Endothelial cell of umbilical vein (primary cell): ENCODE results near the gene GPRC5D. TPM values are rescaled to one million over a fixed set of nuclear protein-coding genes. Genes with fewer than 3 reads are reported as not detected.

ENCODE experiments used
- BruUV-seq: library from RNA; stranded (reverse); fragments of 400-500 nt; replicated peaks from 2 replicates; lab custom pipeline; 2021; lab: Mats Ljungman, UMichigan
- CTCF ChIA-PET: fragments of 300-600, 350-600 bp; sonication (Branson Sonifier 250); formaldehyde crosslinking; loops from one replicate; lab custom pipeline; 2021; ENCODE audit warnings: antibody characterized with exemption, inconsistent platforms; lab: Charles Lee
- POLR2A ChIA-PET: fragments of 300-600, 350-600 bp; sonication (Branson Sonifier 250); formaldehyde crosslinking; loops from one replicate; lab custom pipeline; 2021; ENCODE audit warnings: antibody characterized with exemption, inconsistent platforms; lab: Charles Lee
- DNase-seq: peaks from one replicate; pipeline ENCODE4 v3.0.0-alpha.2; 2011; ENCODE audit warnings: low read depth, low spot score
- FAIRE-seq: peaks from 2 replicates; lab custom pipeline; 2011; peaks lifted over from hg19 to GRCh38; lab: Jason Lieb, UNC
- H2AFZ ChIP-seq: 2 replicates; pipeline ENCODE4 v1.6.0; 2012; ENCODE audit warnings: low read depth, low read length, control low read depth, inconsistent platforms
- H3K27ac ChIP-seq: 2 replicates; pipeline ENCODE4 v1.5.1; 2011; ENCODE audit warnings: low read depth, mild to moderate bottlenecking, control low read depth, low read length, moderate library complexity; ENCODE audit not compliant: insufficient read depth
- H3K27me3 ChIP-seq, 2 experiments: 2 replicates each; pipeline versions ENCODE4 v1.6.0 to v1.6.1; 2011; ENCODE audit warnings: low read length in 2 of 2, mixed read lengths in 1 of 2; ENCODE audit not compliant: control insufficient read depth in 2 of 2, insufficient read depth in 2 of 2
- H3K36me3 ChIP-seq, 2 experiments: 2 replicates in 1 of 2; 3 replicates in 1 of 2; pipeline ENCODE4 v1.5.1; 2011; ENCODE audit warnings: low read length in 2 of 2, mild to moderate bottlenecking in 1 of 2, moderate library complexity in 1 of 2; ENCODE audit not compliant: control insufficient read depth in 2 of 2, insufficient read depth in 2 of 2; ENCODE audit errors: extremely low read depth in 1 of 2
- H3K4me1 ChIP-seq: 3 replicates; pipeline ENCODE4 v1.5.1; 2011; ENCODE audit warnings: mild to moderate bottlenecking, low read length; ENCODE audit not compliant: control insufficient read depth, insufficient read depth; ENCODE audit errors: extremely low read depth
- H3K4me2 ChIP-seq: 2 replicates; pipeline ENCODE4 v1.6.1; 2011; ENCODE audit warnings: low read length, control low read depth, mixed read lengths; ENCODE audit not compliant: insufficient read depth
- H3K4me3 ChIP-seq, 3 experiments: fragments of 200-600 bp in 1 of 3; sonication (generic), shearing (Covaris generic) in 1 of 3; replicated peaks in 1 of 3; 2 replicates each; pipeline ENCODE4 v1.5.1; 2011 to 2016; ENCODE audit warnings: control low read depth in 3 of 3, low read length in 3 of 3, mild to moderate bottlenecking in 2 of 3, inconsistent platforms in 1 of 3, low read depth in 1 of 3, moderate library complexity in 1 of 3; ENCODE audit not compliant: insufficient read depth in 1 of 3
- H3K79me2 ChIP-seq: 2 replicates; pipeline ENCODE4 v1.6.0; 2012; ENCODE audit warnings: low read length, inconsistent platforms; ENCODE audit not compliant: control insufficient read depth, insufficient read depth
- H3K9ac ChIP-seq: replicated peaks from 2 replicates; pipeline ENCODE3; 2011; ENCODE audit warnings: low read length, control low read depth; ENCODE audit not compliant: insufficient read depth; ENCODE audit errors: extremely low read depth
- H3K9me1 ChIP-seq: replicated peaks from 3 replicates; pipeline ENCODE4 v1.6.0; 2011; ENCODE audit warnings: mild to moderate bottlenecking, low read length; ENCODE audit not compliant: control insufficient read depth, insufficient read depth; ENCODE audit errors: extremely low read depth
- H3K9me3 ChIP-seq: replicated peaks from 2 replicates; pipeline ENCODE4 v1.5.1; 2012; ENCODE audit warnings: low read length, inconsistent platforms; ENCODE audit not compliant: control insufficient read depth, insufficient read depth
- H4K20me1 ChIP-seq: replicated peaks from 2 replicates; pipeline ENCODE3; 2011; ENCODE audit warnings: mild to moderate bottlenecking, low read length; ENCODE audit not compliant: control insufficient read depth, insufficient read depth; ENCODE audit errors: extremely low read depth
- EZH2 ChIP-seq: IDR thresholded peaks from 2 replicates; pipeline ENCODE4 v1.6.1; 2012; ENCODE audit warnings: borderline replicate concordance, low read depth, mild to moderate bottlenecking, moderate library complexity, low read length, inconsistent platforms; ENCODE audit not compliant: severe bottlenecking
- FOS ChIP-seq: IDR thresholded peaks from 2 replicates; pipeline ENCODE4 v1.6.1; 2011; ENCODE audit warnings: mild to moderate bottlenecking, low read length, moderate library complexity, borderline replicate concordance; ENCODE audit not compliant: insufficient read depth
- GATA2 ChIP-seq: IDR thresholded peaks from 2 replicates; pipeline ENCODE4 v1.7.0; 2011; ENCODE audit warnings: low read depth, mild to moderate bottlenecking, moderate library complexity, mixed read lengths, low read length; ENCODE audit not compliant: insufficient read length, insufficient read depth
- JUN ChIP-seq: IDR thresholded peaks from 2 replicates; pipeline ENCODE4 v1.6.1; 2011; ENCODE audit warnings: borderline replicate concordance, low read depth; ENCODE audit not compliant: insufficient read length, insufficient read depth
- MAX ChIP-seq: IDR thresholded peaks from 2 replicates; pipeline ENCODE4 v1.6.1; 2011; ENCODE audit not compliant: insufficient read depth, insufficient read length
- MYC ChIP-seq: IDR thresholded peaks from one replicate; pipeline ENCODE4 v1.6.1; 2011; ENCODE audit warnings: mild to moderate bottlenecking, low read depth, low read length
- POLR2A ChIP-seq: IDR thresholded peaks from 2 replicates; pipeline ENCODE4 v1.6.1; 2012; ENCODE audit warnings: low read depth, mild to moderate bottlenecking, control low read depth, low read length
- POLR2AphosphoS5 ChIP-seq: IDR thresholded peaks from 2 replicates; pipeline ENCODE4 v1.6.1; 2012; ENCODE audit warnings: low read depth, mild to moderate bottlenecking, control low read depth, low read length, moderate library complexity; ENCODE audit not compliant: insufficient read depth
- dilution Hi-C: fragments of 300-500 bp; cut with MboI; formaldehyde crosslinking; loops from one replicate; pipeline ENCODE4 v1.15.0; 2019; ENCODE audit warnings: low sequenced_read_pairs; ENCODE audit not compliant: extremely low pct_ligation_motif_present
- intact Hi-C: fragments of 100-400 bp; cut with micrococcal nuclease; formaldehyde crosslinking; loops from one replicate; pipeline ENCODE4 v1.10.0; 2022
- polyA plus RNA-seq, 4 experiments: library from polyadenylated mRNA; depleted of rRNA in 3 of 4; stranded (reverse) in 3 of 4; unstranded in 1 of 4; fragments of >200 nt; gene quantifications; 2 replicates each; pipeline versions ENCODE4 v1.2.1 to v1.2.3, GENCODE V29; 2011 to 2012; ENCODE audit warnings: missing spikeins in 1 of 4
- total RNA-seq: library from RNA; stranded (reverse); gene quantifications from 2 replicates; pipeline ENCODE4 v1.2.3, GENCODE V29; 2021
- TF ChIP-seq, protein P1 (sequence below), 2 donors: IDR thresholded peaks; 1 replicate in 1 of 2; 2 replicates in 1 of 2; pipeline ENCODE4 v1.5.1; 2011; ENCODE audit warnings: low read length in 2 of 2, mild to moderate bottlenecking in 2 of 2, moderate library complexity in 2 of 2, control low read depth in 1 of 2, inconsistent platforms in 1 of 2, low read depth in 1 of 2; ENCODE audit not compliant: insufficient read depth in 1 of 2; ENCODE audit errors: extremely low read depth in 1 of 2

Gene GPRC5D
- total and polyA plus RNA-seq, 2 donors (not counting 3 experiments of a cell fraction or from before 2014, with no cell fraction given): not detected

DNA sequence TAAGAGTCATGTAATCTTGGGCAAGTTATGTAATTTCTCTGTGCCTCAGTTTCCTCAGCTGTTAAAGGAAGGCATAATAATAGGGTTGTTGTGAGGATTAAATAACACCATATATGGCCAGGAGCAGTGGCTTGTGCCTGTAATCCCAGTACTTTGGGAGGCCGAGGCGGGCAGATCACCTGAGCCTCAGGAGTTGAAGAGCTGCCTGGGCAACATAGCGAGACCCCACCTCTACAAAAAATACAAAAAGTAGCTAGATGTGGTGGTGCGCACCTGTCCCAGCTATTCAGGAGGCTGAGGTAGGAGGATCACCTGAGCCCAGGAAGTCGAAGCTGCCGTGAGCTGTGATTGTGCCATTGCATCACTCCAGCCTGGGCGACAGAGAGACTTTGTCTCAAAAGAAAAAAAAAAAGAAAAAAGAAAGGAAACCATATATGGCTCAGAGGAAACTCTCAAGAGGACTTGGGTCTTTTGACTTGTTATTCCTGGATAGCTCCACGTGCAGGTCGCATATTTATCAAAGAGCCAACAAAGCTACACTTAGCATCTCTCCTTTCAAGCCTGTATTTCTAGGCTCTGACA lies 53.7 kb downstream of the GPRC5D start:
- no TSS peak for BruUV-seq
- no peak overlapping the region for H3K4me2 ChIP-seq
- dilution Hi-C loops: no loop called here

More for the DNA sequence above, 53.7 kb downstream of the GPRC5D start:
- no peak for DNase-seq
- Histone ChIP-seq H3K36me3 (no peaks in the 10 kb centered on the region), H2AFZ (no peak overlapping the region), H3K4me3 (no peak overlapping the region), H4K20me1 (no peaks in the 10 kb centered on the region), H3K9me3 (no peaks in the 10 kb centered on the region), H3K9me1 (no peaks in the 10 kb centered on the region), H3K9ac (no peak overlapping the region), H3K4me1 (peaks cover 39% of the 10 kb centered on the region), H3K79me2 (peaks cover 13% of the 10 kb centered on the region), H3K27me3 (no peaks in the 10 kb centered on the region), H3K27ac (peak overlapping the region; percentile 91)
- TF ChIP-seq JUN (no peak), FOS (no peak), POLR2AphosphoS5 (no peak), POLR2A (no peak), MAX (no peak), GATA2 (no peak), EZH2 (no peak), MYC (no peak)
- TF ChIP-seq, protein P1, sequence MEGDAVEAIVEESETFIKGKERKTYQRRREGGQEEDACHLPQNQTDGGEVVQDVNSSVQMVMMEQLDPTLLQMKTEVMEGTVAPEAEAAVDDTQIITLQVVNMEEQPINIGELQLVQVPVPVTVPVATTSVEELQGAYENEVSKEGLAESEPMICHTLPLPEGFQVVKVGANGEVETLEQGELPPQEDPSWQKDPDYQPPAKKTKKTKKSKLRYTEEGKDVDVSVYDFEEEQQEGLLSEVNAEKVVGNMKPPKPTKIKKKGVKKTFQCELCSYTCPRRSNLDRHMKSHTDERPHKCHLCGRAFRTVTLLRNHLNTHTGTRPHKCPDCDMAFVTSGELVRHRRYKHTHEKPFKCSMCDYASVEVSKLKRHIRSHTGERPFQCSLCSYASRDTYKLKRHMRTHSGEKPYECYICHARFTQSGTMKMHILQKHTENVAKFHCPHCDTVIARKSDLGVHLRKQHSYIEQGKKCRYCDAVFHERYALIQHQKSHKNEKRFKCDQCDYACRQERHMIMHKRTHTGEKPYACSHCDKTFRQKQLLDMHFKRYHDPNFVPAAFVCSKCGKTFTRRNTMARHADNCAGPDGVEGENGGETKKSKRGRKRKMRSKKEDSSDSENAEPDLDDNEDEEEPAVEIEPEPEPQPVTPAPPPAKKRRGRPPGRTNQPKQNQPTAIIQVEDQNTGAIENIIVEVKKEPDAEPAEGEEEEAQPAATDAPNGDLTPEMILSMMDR (IDR thresholded peaks at IDR 0.05; ENCODE audit: extremely low read depth in 1 of 2, insufficient read depth in 1 of 2, low read depth in 1 of 2, low read length in 2 of 2): no peak
- peak; percentile 66 for FAIRE-seq
- intact Hi-C loops: loop anchor here (5.0 kb wide), 1 partner anchor 171 kb away; no protein-coding TSS in a partner anchor
- CTCF ChIA-PET: interaction anchor here (0.6 to 6.6 kb wide), 5 partner anchors 18 to 314 kb away, joined by 3 to 51 read pairs (median 3); no protein-coding TSS in a partner anchor
- POLR2A ChIA-PET: interaction anchor here (1.4 kb wide), 1 partner anchor 61 kb away, joined by 3 read pairs; no protein-coding TSS in a partner anchor
